ENCODE measurements around the gene IKZF4.
"Not testable (repeated sequence)": the region's sequence is repeated elsewhere in the genome, so short reads cannot be mapped to it uniquely, and the experiment has no call there.

IKZF4 gene

DNA sequence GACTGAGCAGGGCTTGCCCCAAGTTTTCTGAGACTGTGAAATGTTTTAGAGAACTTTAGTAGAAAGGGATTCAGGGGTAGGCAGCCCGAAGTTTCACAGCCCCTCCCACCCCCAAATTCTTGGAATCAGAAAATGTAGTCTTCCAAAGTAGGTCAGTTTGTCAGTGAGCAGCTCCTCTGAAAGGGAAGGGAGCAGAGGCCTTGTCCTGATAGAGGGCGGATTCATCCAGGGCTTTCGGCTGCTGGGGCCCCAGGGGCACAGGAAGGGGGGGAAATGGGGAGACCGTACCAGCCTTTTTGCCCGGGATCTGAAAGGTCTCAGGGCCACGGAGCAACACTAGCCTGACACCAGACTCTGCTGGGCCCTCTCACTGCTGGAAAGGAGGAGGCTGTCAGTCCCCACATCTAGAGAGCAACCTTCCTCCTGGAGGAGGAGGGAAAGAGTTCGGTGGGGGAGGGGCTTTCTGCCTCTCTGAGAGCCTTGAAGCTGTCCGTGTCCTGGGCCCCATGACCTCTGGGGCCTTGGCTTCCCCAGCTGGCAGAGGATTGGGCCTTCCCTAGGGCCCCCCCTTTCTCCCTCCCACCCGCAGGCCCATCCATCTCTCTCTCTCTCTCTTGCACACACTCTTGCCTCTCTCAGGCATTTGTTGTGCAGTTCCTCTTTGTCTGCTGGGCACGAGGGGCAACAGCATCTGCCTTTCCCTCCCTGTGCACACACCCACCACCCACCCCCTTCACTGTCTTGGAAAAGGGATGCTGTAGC, at the start of gene IKZF4:
IKZF4 (plus strand) TSS at position 621 of the 762 bp plus-strand sequence. CDS start 451 bp downstream, outside the sequence.
- DNase-seq = peak; percentile 32

DNA sequence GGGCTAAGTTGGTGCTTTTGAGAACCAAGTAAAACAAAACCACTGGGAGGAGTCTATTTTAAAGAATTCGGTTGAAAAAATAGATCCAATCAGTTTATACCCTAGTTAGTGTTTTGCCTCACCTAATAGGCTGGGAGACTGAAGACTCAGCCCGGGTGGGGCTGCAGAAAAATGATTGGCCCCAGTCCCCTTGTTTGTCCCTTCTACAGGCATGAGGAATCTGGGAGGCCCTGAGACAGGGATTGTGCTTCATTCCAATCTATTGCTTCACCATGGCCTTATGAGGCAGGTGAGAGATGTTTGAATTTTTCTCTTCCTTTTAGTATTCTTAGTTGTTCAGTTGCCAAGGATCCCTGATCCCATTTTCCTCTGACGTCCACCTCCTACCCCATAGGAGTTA, 48.8 kb upstream of the IKZF4 start:
- DNase-seq = no peak

DNA sequence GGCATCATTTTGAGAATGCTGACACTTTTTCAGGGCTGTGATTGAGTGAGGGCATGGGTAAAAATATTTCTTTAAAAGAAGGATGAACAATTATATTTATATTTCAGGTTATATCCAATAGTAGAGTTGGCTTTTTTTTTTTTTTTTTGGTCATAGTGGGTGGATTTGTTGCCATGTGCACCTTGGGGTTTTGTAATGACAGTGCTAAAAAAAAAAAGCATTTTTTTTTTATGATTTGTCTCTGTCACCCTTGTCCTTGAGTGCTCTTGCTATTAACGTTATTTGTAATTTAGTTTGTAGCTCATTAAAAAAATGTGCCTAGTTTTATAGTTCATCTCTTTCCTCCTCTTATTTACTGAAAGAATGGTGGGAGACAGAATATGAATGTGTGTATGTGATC, 48.4 kb upstream of the IKZF4 start:
- no peak for DNase-seq

DNA sequence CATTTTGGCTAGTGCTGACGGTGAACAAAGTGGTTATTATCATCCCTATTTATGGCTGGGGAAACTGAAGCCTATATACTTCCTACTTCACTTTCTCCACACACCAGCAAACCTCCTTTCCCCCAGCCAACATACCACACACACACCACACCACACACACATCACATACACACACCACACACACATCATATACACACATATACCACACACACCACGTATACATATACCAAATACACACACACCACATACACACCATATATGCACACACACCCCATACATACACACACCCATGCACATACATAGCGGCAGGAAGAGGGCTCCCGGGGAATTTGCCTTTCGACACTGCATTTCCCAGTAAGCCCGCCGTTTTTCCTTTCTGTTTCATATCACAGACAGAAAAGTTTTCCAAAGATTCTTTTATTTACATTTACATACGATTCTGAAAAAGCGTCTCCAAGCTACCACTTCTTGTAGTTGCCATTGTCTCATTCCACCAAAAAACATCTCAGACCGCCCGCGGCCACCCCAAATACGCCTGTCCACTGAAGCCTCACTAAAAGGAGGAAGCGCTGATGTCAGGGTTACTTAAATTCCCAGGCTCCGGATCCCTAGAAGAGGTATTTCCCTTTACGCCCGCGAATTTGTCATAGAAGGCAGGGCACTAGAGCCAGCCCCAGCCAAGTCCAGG, 47.8 kb upstream of the IKZF4 start:
- peak; percentile 51 for DNase-seq

DNA sequence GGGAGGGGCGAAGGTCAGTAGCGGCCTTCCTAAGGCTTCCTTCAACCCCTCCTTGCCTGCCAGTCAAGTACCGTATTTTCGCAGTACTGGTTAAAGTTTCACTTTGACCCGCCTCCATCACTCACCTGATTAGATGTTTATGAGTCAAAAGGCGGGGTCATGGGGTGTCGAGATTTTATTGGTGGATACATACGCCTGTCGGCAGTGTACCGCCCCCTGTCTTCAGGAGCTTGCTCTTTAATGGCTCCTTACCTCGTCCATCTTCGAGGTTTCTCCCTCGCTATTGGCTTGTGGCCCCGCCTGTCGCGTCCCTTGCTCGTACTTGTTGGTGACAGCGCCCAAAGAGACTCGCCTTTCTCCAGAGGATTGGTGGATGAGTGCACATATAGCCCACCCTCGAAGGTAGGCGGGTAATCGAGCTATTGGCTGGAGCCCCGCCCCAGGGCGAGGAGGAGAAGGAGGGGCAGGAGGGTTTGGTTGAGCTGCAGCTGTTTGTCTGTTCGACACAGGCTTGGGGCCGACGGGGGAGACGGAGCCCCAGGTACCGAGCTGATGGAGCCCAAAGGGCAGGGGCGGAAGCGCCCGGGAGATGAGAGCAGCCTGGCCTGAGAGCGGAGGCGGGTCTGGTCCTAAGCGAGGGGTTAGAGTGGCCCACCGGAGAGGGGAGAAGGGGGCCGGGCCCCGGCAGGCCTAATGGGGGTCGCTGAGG, 47.1 kb upstream of the IKZF4 start, which contains the start of gene RAB5B:
RAB5B (plus strand) TSS at position 480 of the 709 bp plus-strand sequence. CDS start 12,883 bp downstream, outside the sequence.
- DNase-seq = peak; percentile 100

DNA sequence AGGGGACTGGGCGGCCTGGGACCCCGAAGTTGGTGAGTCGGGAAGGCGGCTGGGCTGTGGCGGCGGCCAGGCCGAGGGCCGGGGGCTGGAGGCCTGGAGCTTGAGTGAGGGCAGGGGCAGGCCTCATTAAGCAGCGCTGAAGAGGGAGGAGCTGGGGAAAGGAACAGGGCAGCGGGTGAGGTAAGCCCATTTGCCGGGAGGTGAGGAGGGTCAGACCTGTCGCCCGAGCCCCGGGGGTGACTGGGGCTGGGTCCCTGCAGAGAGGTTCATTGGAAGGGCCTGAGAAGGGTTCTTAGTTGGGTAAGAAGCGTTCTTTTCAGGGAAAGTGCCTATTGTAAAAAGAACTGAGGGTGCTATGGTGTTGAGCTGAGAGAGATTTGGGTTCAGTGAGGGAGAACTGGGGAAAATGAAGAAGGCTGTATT, 46.5 kb upstream of the IKZF4 start:
- DNase-seq = peak; percentile 41

DNA sequence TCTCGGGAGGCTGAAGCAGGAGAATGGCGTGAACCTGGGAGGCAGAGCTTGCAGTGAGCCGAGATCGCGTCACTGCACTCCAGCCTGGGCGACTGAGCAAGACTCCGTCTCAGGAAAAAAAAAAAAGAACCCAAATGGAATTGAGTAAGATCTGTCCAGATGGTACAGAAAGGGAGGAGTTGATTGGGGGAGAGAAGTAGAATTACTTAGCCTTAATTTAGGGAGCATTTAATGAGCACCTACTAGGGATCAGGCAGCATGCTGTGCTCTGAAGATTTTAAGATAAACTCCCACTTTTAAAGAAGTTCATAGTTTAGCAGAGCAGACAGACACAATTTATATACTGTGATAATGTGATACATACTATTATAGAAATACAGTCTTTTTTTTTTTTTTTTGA, 42.5 kb upstream of the IKZF4 start:
- no peak for DNase-seq

DNA sequence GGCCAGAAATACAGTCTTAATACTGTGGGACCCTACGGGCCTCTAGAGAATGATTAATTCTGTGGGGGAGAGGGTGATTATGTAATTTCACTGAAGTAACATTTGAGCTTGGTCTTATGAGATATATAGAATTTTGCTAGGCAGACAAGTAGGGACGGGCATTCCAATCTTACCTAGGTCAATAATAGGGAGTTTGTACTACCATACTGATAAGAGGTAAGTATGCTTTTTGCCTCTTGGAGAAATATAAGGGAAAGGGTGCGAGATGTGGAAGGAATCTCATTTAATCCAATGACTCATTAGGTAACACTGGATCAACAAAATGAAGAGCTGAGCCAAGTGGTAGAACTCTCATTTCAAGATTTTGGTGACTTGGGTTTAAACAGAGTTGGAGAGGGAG, 41.8 kb upstream of the IKZF4 start:
- DNase-seq = no peak

DNA sequence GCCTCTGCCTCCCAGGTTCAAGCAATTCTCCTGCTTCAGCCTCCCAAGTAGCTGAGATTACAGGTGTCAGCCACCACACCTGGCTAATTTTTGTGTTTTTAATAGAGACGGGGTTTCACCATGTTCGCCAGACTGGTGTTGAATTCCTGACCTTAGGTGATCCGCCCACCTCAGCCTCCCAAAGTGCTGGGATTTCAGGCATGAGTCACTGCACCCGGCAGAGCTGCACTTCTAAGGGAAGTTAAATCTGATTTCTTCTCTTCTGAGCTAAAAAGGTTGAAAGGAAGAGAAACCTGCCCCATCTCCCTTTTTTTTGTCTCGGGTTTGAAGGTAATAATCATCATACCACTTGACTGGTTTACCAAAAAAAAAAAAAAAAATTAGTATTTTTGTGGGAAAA, 39.0 kb upstream of the IKZF4 start:
- DNase-seq = not testable (repeated sequence)

DNA sequence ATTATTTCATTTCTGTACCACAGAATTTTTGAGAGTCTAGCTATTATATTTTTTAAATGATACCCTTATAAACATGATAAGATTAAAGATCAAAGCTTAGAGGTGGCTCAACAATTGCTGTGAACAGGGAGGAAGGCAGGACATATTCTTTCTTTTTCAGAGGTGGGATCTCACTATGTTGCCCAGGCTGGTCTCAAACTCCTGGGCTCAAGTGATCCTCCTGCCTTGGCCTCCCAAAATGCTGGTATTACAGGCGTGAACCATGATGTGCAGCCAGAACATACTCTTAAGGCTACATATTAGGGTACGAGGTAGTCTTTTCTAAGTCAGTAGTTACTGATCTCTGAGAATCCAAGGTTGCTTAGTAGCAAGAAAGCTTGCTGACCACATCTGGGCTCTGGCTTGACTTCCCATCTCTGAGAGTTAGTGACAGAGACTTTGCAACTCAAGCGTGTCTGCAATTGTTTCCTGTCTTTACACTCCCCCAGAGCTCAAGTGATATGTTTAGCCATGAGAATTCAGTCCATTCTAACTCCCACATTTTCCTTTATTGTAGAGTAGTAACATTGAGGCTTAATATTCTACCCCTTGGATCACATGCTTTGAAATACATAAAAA, 38.4 kb upstream of the IKZF4 start:
- DNase-seq = no peak

DNA sequence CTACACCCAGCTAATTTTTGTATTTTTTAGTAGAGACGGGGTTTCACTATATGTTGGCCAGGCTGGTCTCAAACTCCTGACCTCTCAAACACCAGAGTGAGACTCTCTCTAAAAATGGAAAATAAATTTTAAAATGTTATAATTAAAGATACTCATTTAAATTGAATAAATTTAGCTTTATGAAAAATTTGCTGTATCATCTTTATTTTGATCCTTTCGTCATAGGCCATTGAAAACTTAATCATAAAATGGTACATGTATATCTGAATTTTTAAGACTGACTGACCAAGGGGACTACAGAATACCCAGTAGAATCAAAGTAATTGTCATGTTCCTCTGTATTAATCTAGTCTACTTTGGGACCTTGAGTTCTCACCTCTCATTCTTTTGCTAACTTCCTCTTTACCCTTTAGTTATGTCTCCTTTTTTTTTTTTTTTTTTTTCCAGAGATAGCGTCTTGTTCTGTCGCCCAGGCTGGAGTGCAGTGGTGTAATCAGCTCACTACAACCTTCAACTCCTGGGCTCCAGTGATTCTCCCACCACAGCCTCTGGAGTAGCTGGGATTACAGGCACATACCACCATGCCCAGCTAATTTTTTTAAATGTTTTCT, 37.5 kb upstream of the IKZF4 start:
- DNase-seq = no peak

DNA sequence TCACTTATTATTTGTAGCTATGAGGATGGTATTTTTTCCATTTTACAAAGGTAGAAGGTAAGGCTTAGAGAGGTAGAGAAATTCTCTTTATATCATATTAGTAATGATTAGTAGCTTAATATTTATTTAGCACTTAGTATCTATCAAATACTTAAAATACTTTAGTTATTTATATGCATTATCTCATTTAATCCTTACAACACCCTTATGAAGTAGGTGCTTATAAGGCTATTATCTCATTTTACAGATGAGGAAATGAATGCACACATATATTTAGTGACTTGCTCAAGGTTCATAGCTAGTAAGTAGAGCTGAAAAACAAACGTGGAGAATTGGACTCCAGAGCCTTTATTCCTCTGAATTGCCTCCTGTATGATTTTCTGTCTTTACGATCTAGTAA, 36.0 kb upstream of the IKZF4 start:
- DNase-seq = no peak

DNA sequence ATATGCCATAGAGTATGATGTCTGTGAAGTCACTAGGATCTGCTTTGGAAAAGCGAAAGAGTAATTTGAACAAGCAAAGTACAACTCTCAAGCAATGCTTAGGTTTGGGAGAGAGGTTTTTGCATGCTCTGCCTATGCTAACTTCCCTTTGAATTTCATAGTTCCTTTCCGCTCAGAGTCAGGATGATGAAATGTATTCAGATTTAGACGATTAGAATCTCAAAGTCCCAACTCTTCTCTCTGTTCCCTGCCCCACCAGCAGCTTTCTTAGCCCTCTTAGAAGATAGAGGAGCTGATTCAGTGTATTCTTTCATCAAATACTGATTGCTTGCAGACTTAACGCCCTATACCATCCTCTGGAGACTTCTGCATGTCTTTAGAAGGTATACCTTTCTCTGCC, 35.5 kb upstream of the IKZF4 start:
- DNase-seq = no peak

DNA sequence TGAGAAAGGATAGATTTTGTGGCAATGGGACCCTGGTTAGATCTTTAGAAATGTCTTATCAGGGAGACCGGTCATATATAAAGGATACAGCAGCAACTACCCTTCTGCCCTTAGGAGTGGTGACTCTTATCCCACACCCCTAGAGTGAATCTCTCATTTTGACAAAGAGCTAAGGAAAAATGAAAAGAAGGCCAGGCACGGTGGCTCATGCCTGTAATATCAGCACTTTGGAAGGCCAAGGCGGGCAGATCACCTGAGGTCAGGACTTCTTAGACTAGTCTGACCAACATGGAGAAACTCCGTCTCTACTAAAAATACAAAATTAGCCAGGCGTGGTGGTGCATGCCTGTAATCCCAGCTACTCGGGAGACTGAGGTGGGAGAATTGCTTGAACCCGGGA, 34.9 kb upstream of the IKZF4 start:
- DNase-seq = not testable (repeated sequence)

DNA sequence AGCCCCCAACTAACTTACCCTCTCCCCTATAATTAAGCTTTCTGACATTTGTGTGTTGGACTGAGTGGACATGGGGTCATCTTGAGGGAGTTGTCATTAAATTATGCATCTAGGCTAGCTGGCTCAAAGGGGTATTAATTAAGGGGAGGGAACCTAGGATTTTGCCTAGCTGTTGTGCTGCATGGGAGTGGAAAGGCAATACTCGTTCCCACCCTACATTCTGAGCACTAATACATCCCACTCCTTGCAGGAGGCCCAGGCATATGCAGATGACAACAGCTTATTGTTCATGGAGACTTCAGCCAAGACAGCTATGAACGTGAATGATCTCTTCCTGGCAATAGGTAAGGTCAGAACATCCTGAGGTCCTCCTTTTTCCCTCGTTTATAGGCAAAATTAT, 29.7 kb upstream of the IKZF4 start:
- DNase-seq = no peak

DNA sequence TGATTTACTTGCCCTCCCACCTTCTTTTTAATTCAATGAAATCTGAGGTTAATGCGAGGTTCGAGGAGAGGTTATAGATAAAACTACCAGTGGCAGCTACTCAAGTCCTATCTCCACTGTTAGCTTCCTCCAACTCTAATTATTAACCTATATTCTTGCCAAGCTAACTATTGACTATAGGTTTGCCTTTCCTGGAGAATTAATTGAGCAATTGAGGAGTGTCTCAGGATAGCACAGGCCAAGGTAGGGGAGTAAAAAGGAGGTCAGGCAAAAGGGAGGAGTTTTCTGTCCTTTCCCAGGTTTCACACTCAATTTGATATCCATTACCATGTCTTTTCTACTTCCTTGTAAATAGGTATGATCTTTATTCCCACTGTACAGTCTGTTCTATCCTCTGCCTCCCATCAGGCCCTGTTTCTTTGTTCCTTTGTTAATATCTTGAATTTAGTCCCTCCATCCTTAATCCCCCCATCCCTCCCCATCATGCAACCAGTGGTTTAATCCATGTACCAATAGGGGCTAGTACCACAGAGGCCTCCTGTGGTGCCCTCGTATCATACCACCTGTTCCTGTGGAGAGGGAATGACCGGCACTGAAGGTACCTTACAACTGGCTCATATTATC, 27.5 kb upstream of the IKZF4 start:
- DNase-seq = no peak

DNA sequence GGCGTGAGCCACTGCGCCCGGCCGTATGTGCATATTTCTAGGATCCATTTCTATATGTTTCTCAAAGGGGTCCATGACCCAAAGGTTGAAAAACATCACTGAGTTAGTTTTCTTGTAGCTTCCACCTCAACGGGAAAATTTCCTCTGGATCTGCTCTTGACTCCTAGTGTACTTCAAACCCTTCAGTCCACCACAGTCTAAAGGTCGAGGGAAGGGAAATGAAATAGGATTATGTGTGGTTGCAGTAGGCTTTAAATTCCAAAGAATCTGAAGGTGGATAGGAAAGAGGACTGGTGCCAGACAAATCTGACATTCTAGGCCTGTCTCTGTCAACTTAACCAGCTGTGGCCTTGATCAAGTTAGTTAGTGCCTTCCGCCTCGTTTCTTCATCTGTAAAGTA, 25.5 kb upstream of the IKZF4 start:
- DNase-seq = no peak

DNA sequence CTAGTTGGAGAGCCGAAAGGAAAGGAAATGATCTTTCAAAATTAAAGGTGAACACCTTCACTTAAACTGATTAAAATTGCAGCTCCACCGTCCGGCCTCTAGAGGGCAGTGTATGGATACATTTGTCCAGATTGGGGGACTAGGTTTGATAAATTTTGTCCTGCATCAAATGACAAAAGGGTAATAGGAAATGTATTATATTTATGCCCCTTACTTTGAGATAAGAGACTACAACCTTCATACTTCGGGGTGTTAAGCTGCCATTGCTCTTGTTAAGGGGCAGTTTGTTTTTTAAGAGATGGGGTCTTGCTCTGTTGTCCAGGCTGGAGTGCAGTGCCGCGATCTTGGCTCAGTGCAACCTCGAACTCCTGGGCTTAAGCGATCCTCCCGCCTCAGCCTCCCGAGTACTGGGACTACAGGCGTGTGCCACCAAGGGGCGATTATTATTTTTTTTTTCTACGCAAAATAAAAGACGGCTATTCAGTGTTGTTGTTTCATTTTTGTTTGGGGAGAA, 24.6 kb upstream of the IKZF4 start:
- DNase-seq = peak; percentile 85

DNA sequence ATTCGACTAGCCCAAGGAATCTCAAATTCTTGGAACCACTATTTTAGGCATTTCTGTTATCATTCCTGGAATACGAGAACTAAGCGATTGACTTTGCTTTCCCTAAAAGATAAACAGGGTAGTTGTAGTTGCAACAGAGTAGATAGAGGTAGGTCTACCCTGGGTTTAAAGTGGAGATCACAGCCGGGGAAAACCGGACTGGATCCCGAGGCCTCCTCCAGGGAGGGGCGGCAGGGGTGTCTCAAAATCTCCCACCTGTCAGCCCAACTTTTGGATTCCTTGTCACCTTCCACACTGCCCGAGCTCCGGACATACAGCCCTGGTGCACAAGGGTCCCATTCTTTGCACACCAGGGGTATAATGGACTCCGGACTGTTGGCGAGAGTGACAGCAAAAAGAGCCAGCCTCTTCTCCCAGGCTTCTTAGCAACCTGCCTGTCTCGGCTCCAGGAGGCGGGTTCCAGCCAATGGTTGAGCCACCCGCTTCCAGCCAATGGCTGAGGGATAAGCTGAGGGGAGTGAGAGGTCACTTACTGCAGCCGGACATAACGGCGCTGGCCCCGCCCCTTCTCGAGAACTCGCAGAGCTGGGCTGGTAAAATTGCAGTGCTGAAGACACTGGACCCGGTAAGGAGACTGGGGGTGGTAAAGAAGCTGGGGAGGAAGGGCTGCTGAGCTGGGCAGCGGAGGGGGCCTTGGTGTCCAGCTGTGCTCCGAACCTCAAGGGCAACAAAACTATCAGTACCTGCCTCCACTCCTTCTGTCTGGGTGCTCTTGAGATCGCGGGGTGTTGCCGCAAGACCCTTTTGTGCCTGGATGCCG, 23.9 kb upstream of the IKZF4 start, which contains the start of gene SUOX:
SUOX (plus strand) TSS at position 562 of the 820 bp plus-strand sequence. CDS start 4,946 bp downstream, outside the sequence.
- DNase-seq = peak; percentile 45

DNA sequence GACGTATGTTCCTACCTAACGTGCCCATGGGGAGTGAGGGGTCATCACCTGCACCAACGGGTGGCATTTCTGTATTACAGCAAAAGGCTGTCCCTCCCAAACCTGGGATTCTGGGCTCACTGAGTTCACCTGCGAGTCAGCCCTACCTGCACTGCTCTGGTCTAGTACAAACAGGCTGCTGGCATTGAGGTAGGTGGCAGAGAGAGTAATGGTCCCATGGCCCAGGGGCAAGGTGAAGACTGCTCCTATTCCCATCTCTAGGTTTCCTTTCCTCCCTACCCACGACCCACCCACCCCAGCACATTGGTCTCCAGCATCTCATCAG, 23.3 kb upstream of the IKZF4 start:
- no peak for DNase-seq

DNA sequence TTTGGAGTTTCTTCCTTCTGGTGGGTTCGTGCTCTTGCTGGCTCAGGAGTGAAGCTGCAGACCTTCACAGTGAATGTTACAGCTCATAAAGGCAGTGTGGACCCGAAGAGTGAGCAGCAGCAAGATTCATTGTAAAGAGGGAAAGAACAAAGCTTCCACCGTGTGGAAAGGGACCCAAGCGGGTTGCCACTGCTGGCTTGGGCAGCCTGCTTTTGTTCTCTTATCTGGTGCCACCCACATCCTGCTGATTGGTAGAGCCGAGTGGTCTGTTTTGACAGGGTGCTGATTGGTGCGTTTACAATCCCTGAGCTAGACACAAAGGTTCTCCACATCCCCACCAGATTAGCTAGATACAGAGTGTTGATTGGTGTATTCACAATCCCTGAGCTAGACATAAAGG, 21.3 kb upstream of the IKZF4 start:
- peak; percentile 19 for DNase-seq
